ENCODE results near the gene KCNJ6. TPM values are rescaled to one million over a fixed set of nuclear protein-coding genes. Genes with fewer than 3 reads are reported as not detected.
"Not testable (repeated sequence)": the region's sequence is repeated elsewhere in the genome, so short reads cannot be mapped to it uniquely, and the experiment has no call there.

KCNJ6 gene
- total and polyA plus RNA-seq, 4 donors = 0.01 TPM; not detected in 3

DNA sequence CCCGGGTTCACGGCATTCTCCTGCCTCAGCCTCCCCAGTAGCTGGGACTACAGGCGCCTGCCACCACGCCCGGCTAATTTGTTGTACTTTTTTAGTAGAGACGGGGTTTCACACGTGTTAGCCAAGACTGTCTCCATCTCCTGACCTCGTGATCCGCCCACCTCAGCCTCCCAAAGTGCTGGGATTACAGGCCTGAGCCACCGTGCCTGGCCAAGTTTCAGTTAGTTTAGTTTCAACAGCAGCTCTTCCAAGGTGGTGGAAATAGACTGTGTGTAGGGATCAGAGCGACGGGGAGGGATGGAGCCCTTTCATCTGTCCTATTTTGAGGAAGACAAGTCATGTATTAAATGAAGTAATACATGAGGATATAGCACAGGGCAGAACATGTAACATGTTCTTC is 269.5 kb downstream of the KCNJ6 start:
- not testable (repeated sequence) for H3K27ac ChIP-seq (ENCODE audit: low read depth in 1 of 2, low read length in 2 of 2); H3K27me3 ChIP-seq (ENCODE audit: control insufficient read depth in 4 of 4, insufficient read depth in 4 of 4, low read length in 3 of 4); H3K36me3 ChIP-seq (ENCODE audit: control insufficient read depth in 4 of 4, insufficient read depth in 3 of 4, low read depth in 1 of 4, low read length in 3 of 4); H3K4me1 ChIP-seq (ENCODE audit: control insufficient read depth in 4 of 4, insufficient read depth in 4 of 4, low read length in 3 of 4); H3K9ac ChIP-seq (ENCODE audit: low read depth in 1 of 2, low read length in 2 of 2); H3K9me3 ChIP-seq (ENCODE audit: control insufficient read depth in 4 of 4, low read length in 3 of 4); DNase-seq (ENCODE audit: low spot score); H3K4me3 ChIP-seq (ENCODE audit: low read depth in 1 of 3, low read length in 3 of 3)
- WGBS = 88% methylated on average over 12 of the region's 12 CpGs

GRCh38 chr21:37645848-37646247 is 270.4 kb downstream of the KCNJ6 start:
- no peak overlapping the region for H3K27ac ChIP-seq (ENCODE audit: low read depth in 1 of 2, low read length in 2 of 2)
- no peak for DNase-seq (ENCODE audit: low spot score)
- H3K9ac ChIP-seq (ENCODE audit: low read depth in 1 of 2, low read length in 2 of 2) = no peak overlapping the region
- TF ChIP-seq, protein P1, sequence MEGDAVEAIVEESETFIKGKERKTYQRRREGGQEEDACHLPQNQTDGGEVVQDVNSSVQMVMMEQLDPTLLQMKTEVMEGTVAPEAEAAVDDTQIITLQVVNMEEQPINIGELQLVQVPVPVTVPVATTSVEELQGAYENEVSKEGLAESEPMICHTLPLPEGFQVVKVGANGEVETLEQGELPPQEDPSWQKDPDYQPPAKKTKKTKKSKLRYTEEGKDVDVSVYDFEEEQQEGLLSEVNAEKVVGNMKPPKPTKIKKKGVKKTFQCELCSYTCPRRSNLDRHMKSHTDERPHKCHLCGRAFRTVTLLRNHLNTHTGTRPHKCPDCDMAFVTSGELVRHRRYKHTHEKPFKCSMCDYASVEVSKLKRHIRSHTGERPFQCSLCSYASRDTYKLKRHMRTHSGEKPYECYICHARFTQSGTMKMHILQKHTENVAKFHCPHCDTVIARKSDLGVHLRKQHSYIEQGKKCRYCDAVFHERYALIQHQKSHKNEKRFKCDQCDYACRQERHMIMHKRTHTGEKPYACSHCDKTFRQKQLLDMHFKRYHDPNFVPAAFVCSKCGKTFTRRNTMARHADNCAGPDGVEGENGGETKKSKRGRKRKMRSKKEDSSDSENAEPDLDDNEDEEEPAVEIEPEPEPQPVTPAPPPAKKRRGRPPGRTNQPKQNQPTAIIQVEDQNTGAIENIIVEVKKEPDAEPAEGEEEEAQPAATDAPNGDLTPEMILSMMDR (IDR thresholded peaks at IDR 0.05; ENCODE audit: low read depth, low read length, missing input control) = no peak
- no peak for TF ChIP-seq HNF4G (IDR thresholded peaks at IDR 0.05)
- no peak for TF ChIP-seq HNF4A (conservative IDR thresholded peaks at IDR 0.05)
- TF ChIP-seq MAX (IDR thresholded peaks at IDR 0.05) = no peak
- no peak for TF ChIP-seq JUND (IDR thresholded peaks at IDR 0.05)
- TF ChIP-seq NR2F2 (IDR thresholded peaks at IDR 0.05) = no peak
- no peak for TF ChIP-seq GABPA (IDR thresholded peaks at IDR 0.05 in 1 of 2, conservative IDR thresholded peaks at IDR 0.05 in 1 of 2)
- H3K9me3 ChIP-seq (ENCODE audit: control insufficient read depth in 4 of 4, low read length in 3 of 4) = no peaks in the 10 kb centered on the region
- WGBS = 76% methylated on average over 6 of the region's 6 CpGs
- H3K4me3 ChIP-seq (ENCODE audit: low read depth in 1 of 3, low read length in 3 of 3) = no peak overlapping the region
- H3K27me3 ChIP-seq (ENCODE audit: control insufficient read depth in 4 of 4, insufficient read depth in 4 of 4, low read length in 3 of 4) = peaks cover 0 to 10% (median 0%) of the 10 kb centered on the region in 4 donors
- H3K4me1 ChIP-seq (ENCODE audit: control insufficient read depth in 4 of 4, insufficient read depth in 4 of 4, low read length in 3 of 4) = no peaks in the 10 kb centered on the region
- no peaks in the 10 kb centered on the region for H3K36me3 ChIP-seq (ENCODE audit: control insufficient read depth in 4 of 4, insufficient read depth in 3 of 4, low read depth in 1 of 4, low read length in 3 of 4)

DNA sequence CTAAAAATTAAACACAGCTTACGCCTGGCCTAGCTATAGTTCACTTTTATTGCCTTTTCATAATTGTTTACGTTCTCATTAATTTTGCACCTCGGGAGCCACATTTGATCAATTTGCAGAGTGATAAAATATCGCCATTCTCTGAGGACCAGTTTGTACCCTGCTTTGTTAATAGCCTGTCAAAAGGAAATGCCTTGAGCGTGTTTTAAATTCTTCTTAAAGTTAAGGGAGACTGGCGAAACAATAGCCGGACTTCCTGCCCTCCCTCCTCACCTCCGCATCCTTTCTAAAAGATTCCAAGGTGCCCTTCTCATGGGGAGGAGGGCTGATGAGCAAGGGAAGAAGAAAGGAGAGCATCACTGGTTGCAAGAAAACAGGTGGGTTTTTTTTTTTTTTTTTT is 271.6 kb downstream of the KCNJ6 start:
- Histone ChIP-seq H3K9me3 (ENCODE audit: control insufficient read depth in 4 of 4, low read length in 3 of 4) (no peaks in the 10 kb centered on the region), H3K36me3 (ENCODE audit: control insufficient read depth in 4 of 4, insufficient read depth in 3 of 4, low read depth in 1 of 4, low read length in 3 of 4) (no peaks in the 10 kb centered on the region), H3K4me1 (ENCODE audit: control insufficient read depth in 4 of 4, insufficient read depth in 4 of 4, low read length in 3 of 4) (no peaks in the 10 kb centered on the region), H3K4me3 (ENCODE audit: low read depth in 1 of 3, low read length in 3 of 3) (no peak overlapping the region), H3K27me3 (ENCODE audit: control insufficient read depth in 4 of 4, insufficient read depth in 4 of 4, low read length in 3 of 4) (peaks cover 0 to 14% (median 0%) of the 10 kb centered on the region in 4 donors), H3K27ac (ENCODE audit: low read depth in 1 of 2, low read length in 2 of 2) (no peak overlapping the region), H3K9ac (ENCODE audit: low read depth in 1 of 2, low read length in 2 of 2) (no peak overlapping the region)
- TF ChIP-seq, protein P2, sequence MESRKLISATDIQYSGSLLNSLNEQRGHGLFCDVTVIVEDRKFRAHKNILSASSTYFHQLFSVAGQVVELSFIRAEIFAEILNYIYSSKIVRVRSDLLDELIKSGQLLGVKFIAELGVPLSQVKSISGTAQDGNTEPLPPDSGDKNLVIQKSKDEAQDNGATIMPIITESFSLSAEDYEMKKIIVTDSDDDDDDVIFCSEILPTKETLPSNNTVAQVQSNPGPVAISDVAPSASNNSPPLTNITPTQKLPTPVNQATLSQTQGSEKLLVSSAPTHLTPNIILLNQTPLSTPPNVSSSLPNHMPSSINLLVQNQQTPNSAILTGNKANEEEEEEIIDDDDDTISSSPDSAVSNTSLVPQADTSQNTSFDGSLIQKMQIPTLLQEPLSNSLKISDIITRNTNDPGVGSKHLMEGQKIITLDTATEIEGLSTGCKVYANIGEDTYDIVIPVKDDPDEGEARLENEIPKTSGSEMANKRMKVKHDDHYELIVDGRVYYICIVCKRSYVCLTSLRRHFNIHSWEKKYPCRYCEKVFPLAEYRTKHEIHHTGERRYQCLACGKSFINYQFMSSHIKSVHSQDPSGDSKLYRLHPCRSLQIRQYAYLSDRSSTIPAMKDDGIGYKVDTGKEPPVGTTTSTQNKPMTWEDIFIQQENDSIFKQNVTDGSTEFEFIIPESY (IDR thresholded peaks at IDR 0.05) = no peak
- TF ChIP-seq, protein P3, sequence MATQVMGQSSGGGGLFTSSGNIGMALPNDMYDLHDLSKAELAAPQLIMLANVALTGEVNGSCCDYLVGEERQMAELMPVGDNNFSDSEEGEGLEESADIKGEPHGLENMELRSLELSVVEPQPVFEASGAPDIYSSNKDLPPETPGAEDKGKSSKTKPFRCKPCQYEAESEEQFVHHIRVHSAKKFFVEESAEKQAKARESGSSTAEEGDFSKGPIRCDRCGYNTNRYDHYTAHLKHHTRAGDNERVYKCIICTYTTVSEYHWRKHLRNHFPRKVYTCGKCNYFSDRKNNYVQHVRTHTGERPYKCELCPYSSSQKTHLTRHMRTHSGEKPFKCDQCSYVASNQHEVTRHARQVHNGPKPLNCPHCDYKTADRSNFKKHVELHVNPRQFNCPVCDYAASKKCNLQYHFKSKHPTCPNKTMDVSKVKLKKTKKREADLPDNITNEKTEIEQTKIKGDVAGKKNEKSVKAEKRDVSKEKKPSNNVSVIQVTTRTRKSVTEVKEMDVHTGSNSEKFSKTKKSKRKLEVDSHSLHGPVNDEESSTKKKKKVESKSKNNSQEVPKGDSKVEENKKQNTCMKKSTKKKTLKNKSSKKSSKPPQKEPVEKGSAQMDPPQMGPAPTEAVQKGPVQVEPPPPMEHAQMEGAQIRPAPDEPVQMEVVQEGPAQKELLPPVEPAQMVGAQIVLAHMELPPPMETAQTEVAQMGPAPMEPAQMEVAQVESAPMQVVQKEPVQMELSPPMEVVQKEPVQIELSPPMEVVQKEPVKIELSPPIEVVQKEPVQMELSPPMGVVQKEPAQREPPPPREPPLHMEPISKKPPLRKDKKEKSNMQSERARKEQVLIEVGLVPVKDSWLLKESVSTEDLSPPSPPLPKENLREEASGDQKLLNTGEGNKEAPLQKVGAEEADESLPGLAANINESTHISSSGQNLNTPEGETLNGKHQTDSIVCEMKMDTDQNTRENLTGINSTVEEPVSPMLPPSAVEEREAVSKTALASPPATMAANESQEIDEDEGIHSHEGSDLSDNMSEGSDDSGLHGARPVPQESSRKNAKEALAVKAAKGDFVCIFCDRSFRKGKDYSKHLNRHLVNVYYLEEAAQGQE (IDR thresholded peaks at IDR 0.05) = no peak
- no peak for TF ChIP-seq HNF4G (IDR thresholded peaks at IDR 0.05)
- TF ChIP-seq, protein P1 (IDR thresholded peaks at IDR 0.05; ENCODE audit: low read depth, low read length, missing input control) = no peak
- TF ChIP-seq FOXA2 (IDR thresholded peaks at IDR 0.05) = no peak
- no peak for TF ChIP-seq EGR1 (IDR thresholded peaks at IDR 0.05; ENCODE audit: low read depth in 2 of 2)
- TF ChIP-seq, protein P4, sequence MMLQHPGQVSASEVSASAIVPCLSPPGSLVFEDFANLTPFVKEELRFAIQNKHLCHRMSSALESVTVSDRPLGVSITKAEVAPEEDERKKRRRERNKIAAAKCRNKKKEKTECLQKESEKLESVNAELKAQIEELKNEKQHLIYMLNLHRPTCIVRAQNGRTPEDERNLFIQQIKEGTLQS (IDR thresholded peaks at IDR 0.05) = no peak
- no peak for TF ChIP-seq SP1 (IDR thresholded peaks at IDR 0.05)
- TF ChIP-seq FOXA1 (IDR thresholded peaks at IDR 0.05) = no peak
- TF ChIP-seq TAF1 (conservative IDR thresholded peaks at IDR 0.05) = no peak
- no peak for TF ChIP-seq MAX (IDR thresholded peaks at IDR 0.05)
- TF ChIP-seq GABPA (IDR thresholded peaks at IDR 0.05 in 1 of 2, conservative IDR thresholded peaks at IDR 0.05 in 1 of 2) = no peak
- TF ChIP-seq RAD21 (IDR thresholded peaks at IDR 0.05) = no peak
- WGBS = 68% methylated on average over 8 of the region's 8 CpGs
- no peak for DNase-seq (ENCODE audit: low spot score)

All from liver (tissue), 9 donors.